ENCODE results near the gene IFIT1. TPM values are rescaled to one million over a fixed set of nuclear protein-coding genes. Genes with fewer than 3 reads are reported as not detected.

Gene IFIT1
- total and polyA plus RNA-seq, 8 donors, result 0.29 to 12.1 (median 4.3) TPM

- intact Hi-C loops (cut with DNase I; ENCODE audit: low total_unique reads), result loop anchor here (10.0 kb wide), 1 partner anchor 138 kb away; the partner anchor contains the start of gene LIPA
- TF ChIP-seq POLR2AphosphoS5 (IDR thresholded peaks at IDR 0.05) (peak in 2 of 3 donors; percentile 16 to 51), EP300 (IDR thresholded peaks at IDR 0.05) (no peak), CTCF (IDR thresholded peaks at IDR 0.05) (no peak)
- no peaks in the 10 kb centered on the region for H3K9me3 ChIP-seq
- WGBS, 5 donors, result 15 to 38% (median 19%) methylated on average over 2 of the region's 2 CpGs
- peaks cover 15 to 51% (median 26%) of the 10 kb centered on the region in 4 donors for H3K4me1 ChIP-seq
- H3K4me3 ChIP-seq, result peak overlapping the region; percentile 48 to 62 (median 60)
- H3K27me3 ChIP-seq, result no peaks in the 10 kb centered on the region
- peak overlapping the region; percentile 11 to 92 (median 85) for H3K27ac ChIP-seq
- DNase-seq, result peak in 1 of 2 donors; percentile 67
- H3K36me3 ChIP-seq, result no peaks in the 10 kb centered on the region
Observed at GRCh38 chr10:89392974-89393373, 551 bp downstream of the IFIT1 start.

- no peak for TF ChIP-seq POLR2AphosphoS5 (IDR thresholded peaks at IDR 0.05)
- no peak for TF ChIP-seq POLR2A (IDR thresholded peaks at IDR 0.05)
- TF ChIP-seq EP300 (IDR thresholded peaks at IDR 0.05), result no peak
- TF ChIP-seq CTCF (IDR thresholded peaks at IDR 0.05), result no peak
- Histone ChIP-seq H3K36me3 (no peaks in the 10 kb centered on the region), H3K27me3 (no peaks in the 10 kb centered on the region), H3K4me1 (peaks cover 15 to 55% (median 28%) of the 10 kb centered on the region in 4 donors), H3K4me3 (peak overlapping the region in 3 of 4 donors; percentile 48 to 62 (median 59)), H3K9me3 (no peaks in the 10 kb centered on the region), H3K27ac (peak overlapping the region in 3 of 5 donors; percentile 85 to 92 (median 89))
- WGBS, 5 donors, result 33 to 47% (median 37%) methylated on average over 3 of the region's 3 CpGs
- intact Hi-C loops (cut with DNase I; ENCODE audit: low total_unique reads), result loop anchor here (10.0 kb wide), 1 partner anchor 139 kb away; the partner anchor contains the start of gene LIPA
- no peak for DNase-seq
Observed at GRCh38 chr10:89393898-89394297, 1.5 kb downstream of the IFIT1 start.

- H3K4me1 ChIP-seq, result peaks cover 15 to 55% (median 28%) of the 10 kb centered on the region in 4 donors
- intact Hi-C loops (cut with DNase I; ENCODE audit: low total_unique reads), result loop anchor here (10.0 kb wide), 1 partner anchor 140 kb away; the partner anchor contains the start of gene LIPA
- DNase-seq, result no peak
- H3K27ac ChIP-seq, result no peak overlapping the region
- no peaks in the 10 kb centered on the region for H3K36me3 ChIP-seq
- WGBS, 5 donors, result 83 to 97% (median 89%) methylated on average over 2 of the region's 2 CpGs
- no peaks in the 10 kb centered on the region for H3K9me3 ChIP-seq
- TF ChIP-seq CTCF (IDR thresholded peaks at IDR 0.05) (no peak), POLR2AphosphoS5 (IDR thresholded peaks at IDR 0.05) (no peak), POLR2A (IDR thresholded peaks at IDR 0.05) (no peak), EP300 (IDR thresholded peaks at IDR 0.05) (no peak)
- no peaks in the 10 kb centered on the region for H3K27me3 ChIP-seq
- H3K4me3 ChIP-seq, result no peak overlapping the region
Observed at GRCh38 chr10:89395141-89395540, 2.7 kb downstream of the IFIT1 start.

GRCh38 chr10:89398003-89398749 is 5.8 kb downstream of the IFIT1 start:
- Histone ChIP-seq H3K27me3 (no peaks in the 10 kb centered on the region), H3K9me3 (no peaks in the 10 kb centered on the region), H3K27ac (no peak overlapping the region), H3K4me3 (no peak overlapping the region), H3K36me3 (peaks cover 0 to 12% (median 9%) of the 10 kb centered on the region in 4 donors), H3K4me1 (peaks cover 5 to 31% (median 16%) of the 10 kb centered on the region in 4 donors)
- intact Hi-C loops (cut with DNase I; ENCODE audit: low total_unique reads), result loop anchor here (10.0 kb wide), 1 partner anchor 143 kb away; the partner anchor contains the start of gene LIPA
- TF ChIP-seq POLR2AphosphoS5 (IDR thresholded peaks at IDR 0.05) (no peak), EP300 (IDR thresholded peaks at IDR 0.05) (no peak), CTCF (IDR thresholded peaks at IDR 0.05) (no peak), POLR2A (IDR thresholded peaks at IDR 0.05) (no peak)
- DNase-seq, result no peak
- 66 to 80% (median 77%) methylated on average over 5 of the region's 5 CpGs for WGBS, 5 donors

Data from stomach (tissue), 9 donors.